Breast epithelium (tissue), 3 donors: ENCODE results near the gene AFF3.

Experiments used
- POLR2A ChIP-seq: fragments of 450-650 bp; IDR thresholded peaks from one replicate; pipeline ENCODE4 v1.6.1; 2016; ENCODE audit warnings: antibody characterized with exemption, mild to moderate bottlenecking, moderate library complexity
- TF ChIP-seq, protein P1 (sequence below), 3 donors: fragments of 450-650 bp; IDR thresholded peaks; one replicate each; pipeline ENCODE4 v1.5.1; 2016 to 2017; ENCODE audit warnings: antibody characterized with exemption in 3 of 3, mild to moderate bottlenecking in 3 of 3, moderate library complexity in 3 of 3

DNA sequence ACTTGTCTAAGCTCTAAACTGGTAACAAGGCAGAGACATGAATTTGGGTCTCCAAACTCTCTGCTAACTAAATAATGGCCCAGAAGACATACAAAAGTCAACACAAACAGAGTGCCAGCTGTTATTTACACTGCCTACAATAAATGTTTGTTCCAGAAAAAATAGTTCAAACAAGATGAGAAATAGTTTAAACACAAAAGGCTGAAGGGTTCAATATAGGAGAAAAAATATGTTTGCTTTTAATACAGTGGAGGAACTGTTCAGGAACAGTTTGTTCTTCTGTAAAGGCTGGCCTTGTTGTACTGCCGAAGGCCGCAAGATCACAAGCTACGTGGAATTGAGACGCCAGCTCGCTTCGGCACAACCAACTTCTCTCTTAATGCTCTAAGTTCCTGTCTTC lies 74.6 kb downstream of the AFF3 start:
- TF ChIP-seq, protein P1, sequence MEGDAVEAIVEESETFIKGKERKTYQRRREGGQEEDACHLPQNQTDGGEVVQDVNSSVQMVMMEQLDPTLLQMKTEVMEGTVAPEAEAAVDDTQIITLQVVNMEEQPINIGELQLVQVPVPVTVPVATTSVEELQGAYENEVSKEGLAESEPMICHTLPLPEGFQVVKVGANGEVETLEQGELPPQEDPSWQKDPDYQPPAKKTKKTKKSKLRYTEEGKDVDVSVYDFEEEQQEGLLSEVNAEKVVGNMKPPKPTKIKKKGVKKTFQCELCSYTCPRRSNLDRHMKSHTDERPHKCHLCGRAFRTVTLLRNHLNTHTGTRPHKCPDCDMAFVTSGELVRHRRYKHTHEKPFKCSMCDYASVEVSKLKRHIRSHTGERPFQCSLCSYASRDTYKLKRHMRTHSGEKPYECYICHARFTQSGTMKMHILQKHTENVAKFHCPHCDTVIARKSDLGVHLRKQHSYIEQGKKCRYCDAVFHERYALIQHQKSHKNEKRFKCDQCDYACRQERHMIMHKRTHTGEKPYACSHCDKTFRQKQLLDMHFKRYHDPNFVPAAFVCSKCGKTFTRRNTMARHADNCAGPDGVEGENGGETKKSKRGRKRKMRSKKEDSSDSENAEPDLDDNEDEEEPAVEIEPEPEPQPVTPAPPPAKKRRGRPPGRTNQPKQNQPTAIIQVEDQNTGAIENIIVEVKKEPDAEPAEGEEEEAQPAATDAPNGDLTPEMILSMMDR (IDR thresholded peaks at IDR 0.05): no peak
- TF ChIP-seq POLR2A: no peak
